ENCODE data around the gene AKAP12.

AKAP12 gene

GRCh38 chr6:151403919-151404308 is 164.1 kb downstream of the AKAP12 start:
- no peak for DNase-seq (ENCODE audit: low read depth in 1 of 2, low spot score in 1 of 2)

All from stimulated activated CD4-positive, alpha-beta T cell treated with anti-CD3 and anti-CD28 coated beads, Interleukin-15, amount 100 ng/mL, for 1 hour (primary cell).